GM19035 (cell line): Measurements from ENCODE around the gene SEC22A.

ENCODE experiments used
- ATAC-seq: cut with Tn5 transposase; IDR thresholded peaks from one replicate; pipeline ENCODE4 v1.9.1; 2021; ENCODE audit not compliant: unreplicated experiment

Gene SEC22A

GRCh38 chr3:123262226-123262625 lies 60.5 kb downstream of the SEC22A start:
- no peak for ATAC-seq

GRCh38 chr3:123262868-123263267 lies 61.1 kb downstream of the SEC22A start:
- ATAC-seq, result no peak

- no peak for ATAC-seq
Measured at GRCh38 chr3:123263941-123264340, 62.2 kb downstream of the SEC22A start.

DNA sequence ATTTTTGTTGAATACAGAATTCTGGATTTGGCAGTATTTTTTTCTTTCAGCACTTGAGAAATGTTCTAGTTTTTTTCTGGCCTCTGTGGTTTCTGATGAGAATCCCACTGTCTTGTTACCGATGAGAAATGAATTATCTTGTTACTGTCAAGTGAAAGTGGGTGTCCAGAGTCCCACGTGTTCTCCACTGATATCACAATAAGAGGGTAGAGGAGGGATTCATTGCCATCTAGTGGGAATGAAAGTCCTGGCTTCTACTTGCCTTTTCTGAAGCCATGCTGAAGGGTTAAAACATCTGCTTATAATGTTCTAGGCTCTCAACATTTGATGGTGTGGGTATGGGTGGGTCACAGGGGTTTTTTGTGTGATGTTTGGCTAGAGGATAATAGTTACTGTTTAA lies 66.1 kb downstream of the SEC22A start:
- ATAC-seq, result no peak

- ATAC-seq, result no peak
Measured at GRCh38 chr3:123270818-123271217, 69.1 kb downstream of the SEC22A start.

GRCh38 chr3:123271466-123272159 lies 69.9 kb downstream of the SEC22A start:
- no peak for ATAC-seq

GRCh38 chr3:123272547-123272946 lies 70.8 kb downstream of the SEC22A start:
- ATAC-seq, result no peak

DNA sequence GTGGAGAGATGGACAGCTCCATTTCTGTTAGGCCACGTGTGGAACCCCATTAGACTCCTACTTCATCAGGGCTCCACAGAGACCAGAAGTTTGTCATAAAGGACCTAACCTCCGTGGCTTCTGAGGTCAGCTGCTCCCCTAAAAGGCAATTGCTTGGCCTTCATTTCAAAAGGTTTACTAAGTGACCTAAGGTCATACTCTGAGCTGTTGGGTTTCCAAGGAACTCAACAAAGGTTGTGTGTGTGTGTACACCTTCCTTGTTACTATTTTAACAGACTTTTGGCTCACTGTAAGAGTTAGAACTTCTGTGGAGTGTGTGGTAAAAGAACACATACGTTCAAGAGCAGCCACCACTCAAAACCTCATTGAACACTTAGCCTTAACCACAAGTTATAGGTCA lies 73.9 kb downstream of the SEC22A start:
- ATAC-seq, result no peak

DNA sequence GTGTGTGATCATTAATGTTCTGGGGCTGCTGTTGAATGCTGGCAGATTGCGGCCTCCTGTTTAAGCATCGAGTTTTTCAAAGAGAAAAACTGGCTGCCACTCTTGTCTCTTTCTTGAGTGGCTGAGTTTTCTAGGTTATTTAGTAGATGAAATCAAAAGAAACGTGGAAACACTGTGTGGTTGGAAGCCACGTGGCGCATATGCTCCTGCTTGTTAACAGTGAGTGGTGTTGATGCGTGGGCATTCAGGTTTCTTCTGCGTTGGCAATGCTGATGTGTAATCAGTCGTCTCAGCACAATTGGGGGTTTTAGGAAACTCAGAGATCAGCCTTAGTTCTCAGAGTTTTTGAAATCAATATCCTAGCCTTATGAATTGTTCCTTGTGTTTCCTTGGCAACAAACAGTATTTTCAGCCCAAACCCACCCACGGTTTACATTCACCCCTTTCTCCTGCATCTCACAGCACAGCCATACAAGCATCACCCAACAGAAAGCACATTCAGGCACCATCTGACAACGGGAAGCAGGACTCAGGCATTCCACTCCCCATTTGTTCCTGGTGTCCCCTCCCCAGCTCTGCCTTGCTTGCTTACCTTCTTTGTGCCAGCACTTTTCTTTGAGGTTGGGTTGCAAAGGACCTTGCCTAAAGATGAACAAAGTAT lies 74.7 kb downstream of the SEC22A start:
- ATAC-seq, result no peak

GRCh38 chr3:123277106-123277505 lies 75.4 kb downstream of the SEC22A start:
- ATAC-seq, result no peak

GRCh38 chr3:123278446-123278845 lies 76.7 kb downstream of the SEC22A start:
- ATAC-seq, result no peak

DNA sequence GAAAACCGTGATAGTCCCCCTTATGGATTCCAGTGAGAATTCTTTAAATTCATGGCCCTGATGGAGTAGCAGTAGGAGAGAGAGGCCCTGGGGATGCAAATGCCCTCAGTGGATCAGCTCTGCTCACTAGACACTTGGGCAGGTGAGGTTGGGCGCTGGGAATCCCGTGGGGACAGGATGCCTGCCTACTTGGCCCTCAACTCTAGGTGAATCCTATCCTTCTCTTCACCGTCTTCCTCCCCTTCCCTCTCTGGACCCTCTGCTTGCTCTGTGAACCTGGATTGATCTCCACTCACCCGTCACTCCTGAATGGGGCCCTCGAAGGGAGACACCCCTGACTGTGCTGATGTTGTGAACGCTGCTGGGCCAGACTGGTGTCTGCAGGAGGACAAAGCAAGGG lies 77.4 kb downstream of the SEC22A start:
- no peak for ATAC-seq

GRCh38 chr3:123281406-123281805 lies 79.7 kb downstream of the SEC22A start:
- ATAC-seq, result no peak

GRCh38 chr3:123281929-123282328 lies 80.2 kb downstream of the SEC22A start:
- ATAC-seq, result no peak

- no peak for ATAC-seq
Measured at GRCh38 chr3:123282461-123282860, 80.7 kb downstream of the SEC22A start.

DNA sequence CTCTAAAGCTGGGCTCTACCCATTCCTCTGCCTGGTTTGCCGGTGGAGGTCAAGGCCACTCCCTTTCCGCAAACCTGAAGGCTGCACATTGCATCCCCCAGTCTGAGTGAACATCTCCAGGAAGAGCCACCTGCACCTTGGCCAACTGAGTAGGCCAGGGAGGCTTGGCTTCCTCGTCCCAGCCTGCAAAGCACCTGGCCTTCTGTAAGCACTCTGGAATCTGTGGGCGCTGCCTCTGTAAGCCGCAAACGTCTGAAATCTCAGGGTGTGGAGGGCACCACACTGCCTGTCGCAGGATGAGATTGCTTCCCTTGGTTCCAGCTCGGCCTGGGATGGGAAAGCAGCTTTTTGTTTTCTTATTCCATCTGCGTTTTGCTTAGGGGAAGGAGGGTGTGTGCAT lies 81.3 kb downstream of the SEC22A start:
- ATAC-seq, result no peak

GRCh38 chr3:123283657-123284398 lies 82.1 kb downstream of the SEC22A start:
- no peak for ATAC-seq

GRCh38 chr3:123284399-123285010 lies 82.8 kb downstream of the SEC22A start:
- no peak for ATAC-seq

DNA sequence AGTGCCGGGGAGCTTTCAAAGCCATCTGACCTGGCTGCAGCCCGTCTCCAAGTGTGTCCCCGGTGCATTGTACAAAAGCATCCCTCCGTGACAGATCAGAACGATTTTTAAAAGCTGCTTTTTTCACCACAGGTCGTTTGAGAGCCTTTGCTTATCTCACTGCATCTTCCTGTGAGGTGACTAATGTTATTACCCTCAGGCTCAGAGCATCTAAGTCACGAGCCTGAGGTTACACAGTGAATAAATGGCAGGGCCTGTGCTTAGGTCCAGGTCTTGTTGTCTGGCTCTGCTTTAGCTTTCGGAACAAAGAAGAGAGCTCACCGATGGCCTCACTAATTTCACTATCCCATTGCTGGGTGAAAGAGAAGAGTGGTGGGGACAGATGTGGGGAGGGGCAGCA lies 83.3 kb downstream of the SEC22A start:
- ATAC-seq, result no peak

- no peak for ATAC-seq
Measured at GRCh38 chr3:123285479-123285878, 83.7 kb downstream of the SEC22A start.

GRCh38 chr3:123285931-123286307 lies 84.2 kb downstream of the SEC22A start:
- no peak for ATAC-seq
